Measurements from ENCODE around the gene ADAMTSL1. TPM values are rescaled to one million over a fixed set of nuclear protein-coding genes. Genes with fewer than 3 reads are reported as not detected.

Gene ADAMTSL1
- total RNA-seq, 1 experiment from 2014 or later = 1.2 TPM

GRCh38 chr9:18611971-18612370, 138.0 kb downstream of the ADAMTSL1 start:
- no peaks in the 10 kb centered on the region for H3K9me3 ChIP-seq (ENCODE audit: control insufficient read depth, low read depth, low read length)
- H3K79me1 ChIP-seq (ENCODE audit: insufficient read depth, low read depth, low read length, poor library complexity, severe bottlenecking) = no peaks in the 10 kb centered on the region
- H3K27me3 Mint-ChIP-seq (ENCODE audit: low read depth) = no peaks in the 10 kb centered on the region
- no peaks in the 10 kb centered on the region; a peak in 1 of 5 replicates for H3K9me3 Mint-ChIP-seq
- no peaks in the 10 kb centered on the region for H3K4me1 ChIP-seq (ENCODE audit: insufficient read depth, low read length)
- no peaks in the 10 kb centered on the region for H3K23me2 ChIP-seq (ENCODE audit: insufficient read length, low read depth, low read length, poor library complexity, severe bottlenecking)
- H3K27ac ChIP-seq (ENCODE audit: insufficient read length, low read depth, low read length) = no peak overlapping the region
- H3K27ac Mint-ChIP-seq = no peak overlapping the region
- H4K5ac ChIP-seq (ENCODE audit: insufficient read length, low read depth, low read length) = no peak overlapping the region
- no peak overlapping the region for H3K4ac ChIP-seq (ENCODE audit: low read depth, low read length)
- no peak overlapping the region for H2BK5ac ChIP-seq (ENCODE audit: insufficient read length, low read length)
- no peak overlapping the region for H2AK5ac ChIP-seq (ENCODE audit: insufficient read length, low read length)
- no peak overlapping the region for H3K18ac ChIP-seq (ENCODE audit: insufficient read length, low read depth, low read length)
- H3K14ac ChIP-seq (ENCODE audit: insufficient read depth, low read length) = no peak overlapping the region
- no peak overlapping the region for H2BK12ac ChIP-seq (ENCODE audit: insufficient read length, low read depth, low read length)
- DNase-seq = no peak
- no peak overlapping the region for H3K56ac ChIP-seq (ENCODE audit: insufficient read length, low read depth, low read length)
- H3K27me3 ChIP-seq (ENCODE audit: insufficient read depth, low read length) = no peaks in the 10 kb centered on the region
- H3T11ph ChIP-seq (ENCODE audit: low read length) = no peak overlapping the region
- no peak overlapping the region; a peak in 1 of 5 replicates for H3K4me3 Mint-ChIP-seq
- H4K91ac ChIP-seq (ENCODE audit: insufficient read length, low read depth, low read length) = no peak overlapping the region
- no peak overlapping the region for H4K8ac ChIP-seq (replicated peaks; ENCODE audit: insufficient read length, low read depth, low read length)
- H3K4me2 ChIP-seq (ENCODE audit: insufficient read depth, insufficient read length, low read length) = no peak overlapping the region
- no peak for TF ChIP-seq CTCF (conservative IDR thresholded peaks at IDR 0.05)
- no peak overlapping the region for H2BK20ac ChIP-seq (ENCODE audit: low read depth, low read length, poor library complexity, severe bottlenecking)
- no peaks in the 10 kb centered on the region for H3K79me2 ChIP-seq (ENCODE audit: insufficient read depth, low read length)
- H3K9ac ChIP-seq (ENCODE audit: extremely low read depth, insufficient read length, low read length) = no peak overlapping the region
- H3K36me3 Mint-ChIP-seq (ENCODE audit: insufficient read depth in 1 of 3, low read depth in 3 of 3) = no peaks in the 10 kb centered on the region
- no peak overlapping the region for H2AFZ ChIP-seq (ENCODE audit: low read length)
- no peaks in the 10 kb centered on the region for H4K20me1 ChIP-seq (ENCODE audit: control insufficient read depth, insufficient read depth, insufficient read length)
- H2BK15ac ChIP-seq (ENCODE audit: low read depth, low read length) = no peak overlapping the region
- H2BK120ac ChIP-seq (ENCODE audit: low read depth, low read length, poor library complexity, severe bottlenecking) = no peak overlapping the region
- H3K23ac ChIP-seq (ENCODE audit: insufficient read length, low read depth, low read length) = no peak overlapping the region
- peaks cover 2 to 5% of the 10 kb centered on the region in 2 experiments for H3K4me1 Mint-ChIP-seq

Measured in H9 (cell line).